ENCODE results near the gene OTOA.
"Not testable (repeated sequence)": the region's sequence is repeated elsewhere in the genome, so short reads cannot be mapped to it uniquely, and the experiment has no call there.

Gene OTOA

DNA sequence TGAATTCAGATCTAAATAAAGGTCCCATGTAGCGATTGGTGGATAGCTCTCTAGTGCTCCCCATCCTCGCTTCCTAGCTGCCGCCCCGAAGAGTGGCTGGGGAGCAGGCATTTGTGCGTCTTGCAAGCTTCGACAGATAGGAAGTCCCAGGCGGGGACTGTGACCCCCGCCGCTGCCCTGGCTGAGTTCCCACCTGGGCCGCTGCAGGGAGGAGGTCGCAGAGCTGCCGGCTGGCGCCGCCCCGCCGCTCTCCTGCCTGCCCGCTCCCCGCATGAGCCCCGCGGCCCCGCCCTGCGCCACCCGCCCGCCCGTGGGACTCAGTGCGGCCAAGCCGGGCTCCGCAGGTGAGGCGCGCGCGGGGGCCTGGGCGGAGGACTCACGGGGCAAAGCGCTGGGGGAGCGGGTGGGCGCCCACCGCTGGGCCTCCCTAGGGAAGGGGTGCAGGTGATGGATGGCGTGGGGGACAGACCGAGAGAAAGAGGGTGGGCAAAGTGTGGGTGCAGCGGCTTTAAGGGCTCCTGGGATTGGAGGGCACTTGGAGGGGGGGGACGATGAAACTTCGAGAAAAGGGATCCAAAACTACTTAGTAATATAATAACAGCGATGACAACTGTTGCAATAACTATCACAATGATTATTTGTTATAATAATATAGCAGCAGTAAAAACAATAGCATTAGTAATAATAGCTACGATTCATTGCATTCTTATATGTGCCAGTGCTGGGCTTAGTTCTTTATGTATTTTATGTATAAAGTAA lies at the start of gene OTOA:
Gene OTOA (plus strand): TSS at position 80 of the 759 bp plus-strand sequence. CDS start 14,547 bp downstream, outside the sequence.
- DNase-seq: no peak

DNA sequence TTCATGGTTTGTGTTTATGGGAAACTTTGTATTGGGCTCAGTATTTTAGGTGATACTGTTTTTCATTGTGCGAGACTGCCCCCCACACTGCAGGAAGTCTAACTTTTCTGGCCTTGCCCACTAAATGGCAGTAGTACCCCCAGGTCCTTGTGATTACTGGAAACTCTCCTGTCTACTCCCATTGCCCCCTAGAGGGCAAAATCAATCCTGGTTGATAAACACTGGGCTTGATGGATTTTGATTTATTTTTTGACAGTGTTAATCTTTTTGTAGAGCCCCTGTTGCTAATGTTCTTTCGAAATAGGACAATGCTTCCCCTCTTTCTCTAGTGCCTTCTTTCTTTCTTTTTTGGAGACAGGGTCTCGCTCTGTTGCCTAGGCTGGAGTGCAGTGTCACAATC lies 48.9 kb upstream of the OTOA start:
- DNase-seq: no peak

DNA sequence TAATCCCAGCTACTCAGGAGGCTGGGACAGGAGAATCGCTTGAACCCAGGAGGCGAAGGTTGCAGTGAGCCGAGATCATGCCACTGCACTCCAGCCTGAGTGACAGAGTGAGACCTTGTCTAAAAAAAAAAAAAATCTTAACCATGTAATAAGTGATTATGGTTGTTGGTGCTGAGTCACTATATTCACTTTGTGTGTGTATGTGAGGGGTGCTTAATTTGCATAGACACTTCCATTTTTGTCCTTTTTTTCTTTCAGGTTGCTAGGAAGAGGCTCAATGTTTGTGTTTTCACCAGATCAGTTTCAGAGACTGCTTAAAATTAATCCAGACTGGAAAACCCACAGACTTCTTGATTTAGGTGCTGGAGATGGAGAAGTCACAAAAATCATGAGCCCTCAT lies 46.2 kb upstream of the OTOA start:
- DNase-seq: no peak

DNA sequence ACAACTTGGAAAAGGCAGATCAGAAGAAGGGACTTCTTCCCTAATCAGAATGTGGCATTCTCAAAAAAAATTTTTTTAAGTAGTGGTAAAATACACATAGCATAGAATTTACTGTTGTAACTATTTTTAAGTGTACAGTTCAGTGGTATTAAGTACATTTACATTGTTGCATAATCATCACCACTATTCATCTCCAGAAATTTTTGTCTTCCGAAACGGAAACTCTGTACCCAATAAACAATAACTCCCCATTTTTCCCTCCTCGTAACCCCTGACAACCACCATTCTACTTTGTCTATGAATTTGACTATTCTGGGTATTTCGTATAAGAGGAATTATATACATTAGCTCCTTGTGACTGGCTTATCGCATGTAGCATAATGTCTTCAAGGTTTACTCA lies 45.5 kb upstream of the OTOA start:
- DNase-seq: no peak

DNA sequence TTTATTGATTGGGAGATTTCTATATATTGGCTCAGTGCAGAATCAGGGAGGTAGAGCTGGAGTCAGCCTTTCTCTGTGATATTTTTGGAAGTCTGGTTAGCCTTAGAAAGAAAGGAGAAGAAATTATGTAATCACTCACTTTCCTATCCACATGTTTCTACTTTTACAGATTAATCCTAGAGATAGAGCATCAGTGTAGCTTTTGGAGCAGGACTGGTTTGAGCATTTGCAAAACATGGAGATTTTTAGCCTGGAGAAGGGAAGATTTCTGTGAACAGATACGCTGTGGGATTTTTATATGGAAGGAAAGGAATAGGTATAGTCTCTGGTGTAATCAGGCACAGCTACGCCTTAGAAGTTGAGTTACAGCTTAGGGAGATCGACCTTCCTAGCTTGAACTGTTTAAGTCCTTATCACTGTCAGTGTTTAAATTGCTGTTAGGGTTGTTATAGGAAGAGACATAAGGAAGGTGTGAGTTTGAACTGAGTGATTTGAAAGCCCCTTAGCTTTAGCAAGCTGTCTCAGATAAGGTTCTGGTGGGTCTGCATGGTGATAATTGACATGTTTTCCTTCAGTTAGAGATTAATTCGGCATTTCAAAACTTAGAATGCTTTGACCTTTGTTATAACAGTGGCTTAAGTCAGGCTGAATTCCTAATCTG lies 43.9 kb upstream of the OTOA start:
- no peak for DNase-seq

DNA sequence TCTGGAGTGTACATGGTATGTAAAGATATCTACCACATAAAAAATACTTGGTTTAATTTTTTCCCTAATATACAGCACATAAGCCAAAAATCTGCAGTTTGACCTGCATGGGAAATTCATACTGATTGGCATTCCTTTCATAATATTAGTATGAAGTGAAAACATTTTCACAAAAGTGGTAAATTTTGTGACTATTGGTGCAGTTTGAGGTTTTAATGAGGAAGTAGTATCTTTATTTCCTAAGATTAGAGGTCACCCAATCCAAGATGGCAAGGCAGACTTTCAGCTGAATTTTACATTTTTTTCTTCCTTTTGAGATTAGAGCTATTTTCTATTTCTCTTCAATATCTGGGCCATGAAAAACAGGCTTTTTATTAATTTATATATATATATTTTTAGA lies 43.2 kb upstream of the OTOA start:
- no peak for DNase-seq

DNA sequence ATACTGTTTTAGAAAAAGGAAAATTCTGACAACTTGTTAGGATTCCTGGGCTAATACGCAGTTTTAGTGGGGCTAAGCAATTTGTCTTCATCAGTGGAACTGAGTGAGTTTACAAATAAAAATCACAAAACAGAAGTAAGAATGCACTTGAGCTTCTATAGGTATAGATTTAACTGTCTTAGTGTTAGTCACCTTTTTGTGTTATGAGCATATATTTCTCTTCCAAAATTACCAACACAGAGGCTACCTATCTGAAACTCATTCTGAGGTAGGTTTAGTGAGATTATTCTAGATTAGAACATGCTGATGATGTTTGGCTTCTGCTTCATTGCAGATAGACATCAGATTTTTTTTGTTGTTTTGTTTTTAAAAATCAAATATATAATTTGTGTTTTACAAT lies 41.2 kb upstream of the OTOA start:
- DNase-seq: no peak

DNA sequence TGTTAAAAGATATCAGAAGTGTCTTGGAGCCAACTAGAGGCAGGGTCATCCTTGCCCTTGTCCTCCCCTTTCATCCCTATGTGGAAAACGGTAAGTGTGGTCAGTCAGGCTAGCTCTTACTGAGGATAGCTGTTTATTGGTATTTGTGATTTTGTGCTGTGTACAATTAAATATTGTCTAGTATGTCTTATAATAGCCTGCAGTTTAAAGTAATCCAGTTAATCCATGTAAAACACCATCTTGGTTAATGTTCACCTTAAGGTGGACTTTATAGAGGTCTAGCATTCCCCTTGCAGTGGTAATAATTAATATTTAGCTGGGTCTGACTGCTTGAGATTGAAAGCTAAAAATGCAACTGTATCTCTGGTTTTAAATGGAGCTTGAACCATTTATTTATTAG lies 38.7 kb upstream of the OTOA start:
- no peak for DNase-seq

DNA sequence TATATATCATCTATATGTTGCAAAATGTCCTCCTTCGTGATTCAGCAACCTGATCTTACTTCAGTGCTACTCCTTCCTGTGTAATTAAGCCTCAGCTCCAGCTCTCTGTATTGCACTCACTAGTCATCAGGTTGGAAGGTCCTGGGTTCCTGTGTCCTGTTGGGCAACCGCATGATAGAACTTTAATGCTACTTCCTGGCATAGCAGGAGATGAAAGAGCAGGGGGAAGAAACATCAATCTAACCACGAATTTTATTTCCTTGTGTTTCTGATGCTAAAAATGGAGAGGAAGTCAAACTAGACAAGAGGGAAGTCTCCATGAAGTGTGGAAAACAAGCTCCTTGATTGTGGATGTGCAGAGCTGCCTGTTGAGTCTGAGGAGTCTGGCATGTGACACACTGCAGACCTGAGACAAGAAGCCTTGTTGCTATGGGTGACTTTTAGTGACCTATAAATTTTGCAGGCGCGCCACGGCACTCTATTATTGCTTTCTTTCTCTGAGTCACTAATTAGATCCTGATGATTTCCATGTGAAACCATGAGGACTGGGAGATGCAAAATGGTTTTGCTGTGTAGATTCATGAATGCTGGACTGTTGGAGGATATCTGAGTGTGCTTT lies 37.0 kb upstream of the OTOA start:
- DNase-seq: peak; percentile 94

DNA sequence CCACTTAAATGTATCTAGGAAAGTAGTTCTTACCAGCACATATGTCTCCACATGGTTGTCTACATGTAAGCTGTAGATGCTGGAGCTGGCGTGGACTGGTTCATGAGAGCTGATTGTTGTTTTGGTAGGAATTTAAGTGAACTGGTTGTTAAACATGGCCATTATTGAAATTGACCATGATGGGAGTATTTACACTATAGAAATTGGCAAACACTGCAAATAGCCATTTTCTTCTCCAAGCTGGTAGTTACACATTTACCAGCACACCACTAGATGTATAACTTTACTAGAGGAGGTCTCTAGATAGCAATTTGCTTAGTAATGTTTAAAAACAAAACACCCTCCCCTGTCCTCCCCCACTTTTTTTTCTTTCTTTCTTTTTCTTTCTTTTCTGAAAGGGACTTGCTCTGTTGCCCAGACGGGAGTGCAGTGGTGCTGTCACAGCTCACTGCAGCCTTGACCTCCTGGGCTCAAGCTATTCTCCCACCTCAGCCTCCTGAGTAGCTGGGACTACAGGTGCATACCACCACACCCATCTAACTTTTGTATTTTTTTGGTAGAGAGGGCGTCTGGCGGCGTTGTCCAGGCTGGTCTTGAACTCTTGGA lies 35.5 kb upstream of the OTOA start:
- no peak for DNase-seq

DNA sequence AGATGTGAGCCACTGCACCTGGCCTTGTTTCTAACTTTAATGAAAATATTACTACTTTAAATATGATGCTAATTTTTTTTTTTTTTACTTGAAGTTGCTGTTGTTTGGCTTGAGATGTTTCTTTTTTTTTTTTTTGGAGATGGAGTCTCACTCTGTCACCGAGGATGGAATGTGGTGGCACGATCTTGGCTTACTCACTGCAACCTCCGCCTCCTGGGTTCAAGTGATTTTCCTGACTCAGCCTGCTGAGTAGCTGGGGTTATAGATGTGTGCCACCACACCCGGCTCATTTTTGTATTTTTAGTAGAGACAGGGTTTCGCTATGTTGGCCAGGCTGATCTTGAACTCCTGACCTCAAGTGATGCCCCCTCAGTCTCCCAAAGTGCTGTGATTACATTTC lies 35.0 kb upstream of the OTOA start:
- DNase-seq: no peak

DNA sequence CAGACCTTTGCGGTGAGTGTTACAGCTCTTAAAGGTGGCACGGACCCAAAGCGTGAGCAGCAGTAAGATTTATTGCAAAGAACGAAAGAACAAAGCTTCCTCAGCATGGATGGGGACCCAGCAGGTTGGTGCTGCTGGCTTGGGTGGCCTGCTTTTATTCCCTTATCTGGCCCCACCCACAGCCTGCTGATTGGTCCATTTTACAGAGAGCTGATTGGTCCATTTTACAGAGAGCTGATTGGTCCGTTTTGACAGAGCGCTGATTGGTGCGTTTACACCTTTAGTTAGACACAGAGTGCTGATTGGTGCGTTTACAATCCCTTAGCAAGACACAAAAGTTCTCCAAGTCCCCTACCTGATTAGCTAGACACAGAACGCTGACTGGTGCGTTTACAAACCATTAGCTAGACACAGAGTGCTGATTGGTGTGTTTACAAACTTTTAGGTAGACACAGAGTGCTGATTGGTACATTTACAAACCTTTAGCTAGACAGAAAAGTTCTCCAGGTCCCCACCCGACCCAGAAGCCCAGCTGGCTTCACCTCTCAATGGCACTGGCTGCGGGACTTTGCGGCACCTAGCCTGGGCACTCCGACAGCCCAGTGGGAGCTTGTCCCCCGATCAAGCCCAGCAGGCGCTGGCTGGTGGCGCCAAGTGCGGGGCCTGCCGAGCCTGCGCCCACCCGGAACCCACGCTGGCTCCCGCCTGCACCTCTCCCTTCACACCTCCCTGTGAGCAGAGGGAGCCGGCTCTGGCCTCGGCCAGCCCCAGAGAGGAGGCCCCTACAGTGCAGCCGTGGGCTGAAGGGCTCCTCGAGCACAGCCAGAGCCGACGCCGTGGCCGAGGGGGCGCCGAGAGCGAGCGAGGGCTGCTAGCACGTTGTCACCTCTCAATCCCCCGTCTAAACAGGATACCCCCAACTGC lies 33.9 kb upstream of the OTOA start:
- DNase-seq: not testable (repeated sequence)

DNA sequence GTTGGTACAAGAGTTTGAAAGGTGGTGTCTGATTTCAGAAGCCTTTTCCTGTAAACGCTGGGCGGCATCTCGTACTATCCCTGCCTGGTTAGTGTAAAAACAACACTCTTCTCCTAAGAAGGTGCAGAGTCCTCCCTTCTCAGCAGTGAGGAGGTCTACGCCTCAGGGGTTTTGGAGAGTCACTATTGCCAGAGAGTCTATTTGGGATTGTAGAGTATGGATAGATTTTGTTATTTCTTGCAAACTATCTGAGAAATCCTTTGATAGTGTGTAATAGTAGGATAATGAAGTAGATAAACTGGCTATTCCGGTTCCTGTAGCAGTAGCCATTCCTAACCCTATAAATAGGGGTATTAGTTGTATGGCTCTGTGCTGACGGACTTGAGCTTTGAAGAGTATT lies 32.9 kb upstream of the OTOA start:
- DNase-seq: not testable (repeated sequence)

DNA sequence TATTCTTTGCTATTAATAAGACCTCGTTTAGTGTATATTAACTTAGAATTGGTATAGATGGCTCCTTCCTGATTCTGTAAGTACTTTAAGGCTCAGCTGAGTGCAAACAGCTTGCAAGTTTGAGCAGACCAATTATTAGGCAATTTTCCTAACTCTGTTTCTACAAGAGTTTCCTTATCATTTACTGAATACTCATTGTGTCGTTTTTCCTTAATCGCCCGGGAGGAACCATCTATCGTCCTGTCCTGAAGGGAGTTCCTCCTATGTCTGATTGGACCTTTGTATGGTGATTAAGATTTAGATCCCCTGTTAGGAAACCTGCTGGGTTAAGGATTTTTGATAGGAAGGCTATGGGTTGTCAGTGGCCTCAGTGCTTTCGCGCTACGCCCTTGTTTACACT lies 32.4 kb upstream of the OTOA start:
- DNase-seq: not testable (repeated sequence)

DNA sequence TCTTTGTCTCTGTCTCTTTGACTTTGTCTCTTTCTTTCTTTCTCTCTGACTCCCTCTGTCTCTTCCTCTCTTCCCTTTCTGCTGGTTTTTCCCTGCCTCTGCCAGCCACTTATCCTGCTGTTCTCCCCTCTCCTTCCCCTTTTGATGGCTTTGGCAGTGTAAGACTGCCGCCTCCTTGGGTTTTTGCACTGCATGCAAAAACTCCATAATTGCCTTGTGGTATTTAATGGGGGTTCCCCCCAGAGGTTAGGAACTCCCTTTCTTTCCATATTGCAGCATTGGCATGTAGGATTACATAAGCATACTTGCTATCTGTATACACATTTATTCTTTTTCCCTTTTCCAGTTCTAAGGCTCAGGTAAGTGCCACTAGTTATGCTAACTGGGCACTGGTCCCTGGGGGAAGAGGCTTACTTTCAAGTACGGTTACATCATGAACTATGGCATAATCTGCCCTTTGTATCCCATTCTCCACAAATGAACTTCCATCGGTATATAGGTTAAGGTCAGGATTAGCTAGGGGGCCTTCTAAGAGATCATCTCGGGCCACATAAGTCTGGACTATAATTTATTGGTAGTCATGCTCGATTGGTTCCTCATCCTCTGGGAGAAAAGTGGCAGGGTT lies 31.7 kb upstream of the OTOA start:
- not testable (repeated sequence) for DNase-seq

DNA sequence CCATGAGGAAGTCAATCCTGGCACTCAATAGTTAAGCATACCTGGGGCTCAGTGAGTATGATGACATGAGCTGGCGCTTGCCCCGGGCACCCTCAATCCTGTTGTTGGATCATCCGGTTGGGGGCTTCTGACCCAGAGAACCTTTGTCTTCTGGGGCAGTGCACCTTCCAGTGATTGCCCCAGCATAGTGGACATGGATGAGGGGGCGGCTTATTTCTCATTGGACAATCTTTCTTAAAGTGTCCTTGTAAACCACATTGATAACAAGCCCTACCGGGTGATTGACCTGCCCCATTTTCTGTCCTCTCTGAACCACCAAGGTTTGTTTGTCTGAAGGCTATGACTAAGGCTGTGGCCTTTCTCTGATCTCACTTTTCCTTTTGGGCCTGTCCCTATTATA lies 29.6 kb upstream of the OTOA start:
- DNase-seq: no peak

DNA sequence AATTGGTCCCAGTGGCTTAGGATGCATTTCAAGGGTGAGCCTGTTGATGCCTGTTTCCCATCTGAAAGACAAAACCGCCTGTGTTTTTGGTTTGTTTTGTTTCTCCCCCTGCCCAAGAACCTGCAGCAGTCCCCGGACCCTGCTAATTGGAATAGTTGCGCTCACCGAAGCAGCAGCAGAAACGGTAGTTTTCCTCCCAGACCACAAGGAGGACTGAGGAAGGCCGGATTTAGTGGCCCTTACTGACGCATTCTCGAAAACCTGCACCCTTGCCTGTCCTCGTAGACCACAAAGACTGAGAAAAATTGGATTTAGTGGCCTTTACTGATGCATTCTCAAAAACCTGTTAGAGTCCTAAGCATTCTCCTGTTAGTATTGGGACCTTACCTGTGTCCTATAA lies 28.1 kb upstream of the OTOA start:
- DNase-seq: not testable (repeated sequence)

DNA sequence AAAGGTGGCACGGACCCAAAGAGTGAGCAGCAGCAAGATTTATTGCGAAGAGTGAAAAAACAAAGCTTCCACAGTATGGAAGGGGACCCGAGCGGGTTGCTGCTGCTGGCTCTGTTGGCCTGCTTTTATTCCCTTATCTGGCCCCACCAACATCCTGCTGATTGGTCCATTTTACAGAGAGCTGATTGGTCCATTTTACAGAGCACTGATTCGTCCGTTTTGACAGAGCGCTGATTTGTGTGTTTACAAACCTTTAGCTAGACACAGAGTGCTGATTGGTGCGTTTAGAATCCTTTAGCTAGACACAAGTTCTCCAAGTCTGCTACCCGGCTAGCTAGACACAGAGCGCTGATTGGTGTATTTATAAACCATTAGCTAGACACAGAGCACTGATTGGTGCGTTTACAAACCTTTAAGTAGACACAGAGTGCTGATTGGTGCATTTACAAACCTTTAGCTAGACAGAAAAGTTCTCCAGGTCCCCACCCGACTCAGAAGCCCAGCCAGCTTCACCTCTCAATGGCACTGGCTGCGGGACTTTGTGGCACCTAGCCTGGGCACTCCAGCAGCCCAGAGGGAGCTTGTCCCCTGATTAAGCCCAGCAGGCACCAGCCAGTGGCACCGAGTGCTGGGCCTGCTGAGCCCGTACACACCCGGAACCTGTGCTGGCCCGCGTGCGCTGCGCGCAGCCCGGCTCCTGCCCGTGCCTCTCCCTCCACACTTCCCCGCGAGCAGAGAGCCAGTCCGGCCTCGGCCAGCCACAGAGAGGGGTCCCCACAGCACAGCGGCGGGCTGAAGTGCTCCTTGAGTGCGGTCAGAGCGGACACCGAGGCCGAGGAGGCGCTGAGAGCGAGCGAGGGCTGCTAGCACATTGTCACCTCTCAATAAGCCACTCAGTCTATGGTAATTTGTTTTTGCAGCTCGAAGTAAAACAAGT lies 26.5 kb upstream of the OTOA start:
- no peak for DNase-seq

DNA sequence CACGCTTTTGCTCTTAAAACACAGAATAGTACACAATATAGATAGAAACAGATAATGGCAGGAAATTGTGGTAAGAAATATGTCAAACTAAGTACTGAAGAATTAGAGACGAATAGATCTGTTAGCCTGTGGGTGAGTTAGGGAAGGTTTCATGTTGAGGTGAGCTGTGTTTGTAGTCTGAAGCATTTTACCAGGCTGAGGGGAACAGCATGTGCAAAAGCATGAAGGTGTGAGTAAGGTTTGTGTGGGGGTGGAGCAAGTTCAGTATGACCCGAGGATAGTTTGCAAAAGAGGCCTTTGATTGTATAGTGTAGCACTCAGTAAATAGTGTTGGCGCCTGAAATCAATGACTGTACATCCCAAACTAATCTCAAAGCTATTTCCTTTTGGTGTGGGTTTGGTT lies 25.2 kb upstream of the OTOA start:
- no peak for DNase-seq

DNA sequence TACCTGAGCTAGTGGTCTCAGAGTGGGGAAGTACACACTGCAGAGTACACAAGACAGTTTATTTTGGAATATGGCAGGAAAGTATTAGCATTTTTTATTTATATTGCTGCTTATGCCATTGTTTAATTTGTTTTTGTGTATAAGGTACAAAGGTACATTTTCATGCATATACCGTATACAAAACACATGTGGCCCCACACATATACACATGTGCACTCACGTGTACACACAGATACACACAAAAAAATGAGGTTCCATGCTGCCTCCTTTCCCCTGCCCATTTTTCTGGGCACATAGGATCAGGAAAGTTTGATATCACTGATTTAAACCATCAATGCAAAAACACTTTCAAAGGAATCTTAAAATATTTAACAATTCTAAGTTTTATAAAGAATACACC lies 24.3 kb upstream of the OTOA start:
- no peak for DNase-seq

DNA sequence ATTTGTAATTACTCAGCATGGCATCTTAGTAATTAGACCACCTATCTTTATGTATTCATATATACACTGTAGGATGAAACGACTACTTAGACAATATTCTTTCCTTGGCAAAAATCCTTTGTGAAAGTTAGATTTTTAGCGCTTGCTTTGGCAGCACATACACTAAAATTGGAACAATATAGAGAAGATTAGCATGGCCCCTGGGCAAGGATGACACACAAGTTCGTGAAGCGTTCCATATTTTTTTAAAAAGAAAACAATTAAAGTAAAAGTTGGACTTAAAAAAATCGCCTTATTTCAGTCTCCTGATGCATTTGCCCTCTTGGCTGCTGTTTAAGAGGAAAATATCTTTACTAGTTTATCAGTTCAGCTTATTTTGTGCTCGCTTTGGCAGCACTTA lies 21.9 kb upstream of the OTOA start:
- DNase-seq: no peak

Data from SIG-M5 (cell line).